ENCODE results near the gene TCTN3.
"Not testable (repeated sequence)": the region's sequence is repeated elsewhere in the genome, so short reads cannot be mapped to it uniquely, and the experiment has no call there.

TCTN3 gene

DNA sequence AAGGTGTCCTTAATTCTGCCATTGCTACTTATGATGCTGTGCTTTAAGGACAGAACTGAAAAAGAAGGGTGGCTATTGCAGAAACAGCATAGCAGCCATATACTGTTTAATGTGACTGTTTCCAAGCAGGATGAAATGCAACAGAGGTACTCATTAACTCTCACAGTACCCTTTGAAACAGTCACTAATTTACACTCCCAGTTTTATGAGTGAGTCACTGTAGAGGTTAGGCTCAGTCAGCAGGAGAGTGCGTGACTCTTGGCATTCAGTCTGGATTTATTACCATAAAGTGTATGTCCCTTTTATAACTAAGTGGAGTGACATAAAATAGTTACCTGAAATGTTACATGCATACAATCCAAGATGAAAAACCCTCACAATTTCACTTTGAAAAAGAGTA, 64.9 kb downstream of the TCTN3 start:
- DNase-seq (ENCODE audit: low spot score) = no peak

DNA sequence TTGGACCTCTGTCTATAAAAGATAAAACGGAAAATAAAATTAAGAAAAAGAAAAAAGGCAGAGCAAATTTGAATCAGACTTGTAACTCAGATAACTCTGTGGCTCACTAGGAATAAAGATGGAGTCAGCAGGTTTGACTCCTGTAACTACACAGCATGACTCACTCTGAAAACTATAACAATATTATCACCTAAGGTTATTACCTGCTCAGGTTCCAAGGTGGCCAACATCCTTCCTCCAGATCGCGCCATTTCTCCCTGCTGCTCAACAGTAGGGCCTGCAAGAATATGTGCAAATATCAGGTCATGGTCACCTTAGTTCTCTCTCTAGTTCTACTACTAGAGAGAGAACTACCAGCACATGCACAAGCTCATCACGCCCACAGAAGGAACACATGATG, 67.2 kb downstream of the TCTN3 start:
- no peak for DNase-seq (ENCODE audit: low spot score)

DNA sequence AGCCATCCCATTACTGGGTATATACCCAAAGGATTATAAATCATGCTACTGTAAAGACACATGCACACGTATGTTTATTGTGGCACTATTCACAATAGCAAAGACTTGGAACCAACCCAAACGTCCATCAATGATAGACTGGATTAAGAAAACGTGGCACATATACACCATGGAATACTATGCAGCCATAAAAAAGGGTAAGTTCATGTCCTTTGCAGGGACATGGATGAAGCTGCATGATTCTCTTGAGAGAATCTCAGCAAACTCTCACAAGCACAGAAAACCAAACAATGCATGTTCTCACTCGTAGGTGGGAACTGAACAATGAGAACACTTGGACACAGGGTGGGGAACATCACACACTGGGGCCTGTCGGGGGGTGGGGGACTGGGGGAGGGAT, 73.3 kb downstream of the TCTN3 start:
- not testable (repeated sequence) for DNase-seq (ENCODE audit: low spot score)

DNA sequence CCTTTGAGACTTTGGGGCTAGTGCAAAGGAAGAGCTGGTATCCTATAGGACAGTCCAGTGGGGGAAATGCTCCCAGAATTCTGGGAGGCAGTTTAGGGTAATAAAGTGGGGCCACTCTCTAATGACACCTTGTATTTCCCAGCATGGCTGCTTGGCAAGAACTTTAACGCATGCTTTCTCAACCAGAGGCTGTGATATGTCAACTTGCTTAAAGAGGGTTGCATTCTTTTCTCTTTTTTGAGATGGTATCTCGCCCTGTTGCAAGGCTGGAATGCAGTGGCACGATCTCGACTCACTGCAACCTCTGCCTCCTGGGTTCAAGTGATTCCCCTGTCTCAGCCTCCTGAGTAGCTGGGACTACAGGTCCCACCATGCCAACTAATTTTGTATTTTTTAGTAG, 75.6 kb downstream of the TCTN3 start:
- DNase-seq (ENCODE audit: low spot score) = no peak

DNA sequence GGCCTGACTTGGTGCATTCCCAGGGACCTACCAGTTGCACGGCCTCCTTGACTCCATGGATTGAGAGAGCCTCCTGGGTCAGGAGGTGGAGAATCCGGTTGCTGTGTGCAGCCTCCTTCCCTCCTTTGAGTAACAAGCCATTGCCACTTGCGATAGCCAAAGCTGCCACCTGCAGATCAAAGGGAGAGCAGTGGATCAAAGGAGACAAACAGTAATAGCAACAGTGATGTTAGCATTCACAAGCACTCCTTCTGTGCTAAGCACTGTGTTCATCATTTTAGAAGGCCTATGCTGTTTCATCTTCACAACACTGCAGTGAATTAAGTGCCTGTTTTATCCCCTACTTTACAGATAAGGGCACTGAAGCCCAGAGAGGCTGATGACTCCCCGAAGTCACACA, 77.3 kb downstream of the TCTN3 start:
- no peak for DNase-seq (ENCODE audit: low spot score)

All from CD4-positive, alpha-beta T cell treated with Interleukin-2 at 100 ng/mL for 4 hours (primary cell).